ENCODE results near the gene OTX2. TPM values are rescaled to one million over a fixed set of nuclear protein-coding genes. Genes with fewer than 3 reads are reported as not detected.
A peak's percentile ranks its signal among the peaks of the same experiment; 100 is the strongest.

The OTX2 gene
- not detected for total RNA-seq

- Histone ChIP-seq H3K9me3 (no peaks in the 10 kb centered on the region), H3K27me3 (peaks cover 0 to 100% of the 10 kb centered on the region in 2 donors), H3K36me3 (no peaks in the 10 kb centered on the region), H3K4me3 (peak within 1 kb of the TSS in 1 of 4 donors; percentile 30), H3K27ac (no peak within 1 kb of the TSS), H3K4me1 (peaks cover 0 to 44% (median 14%) of the 10 kb centered on the region in 4 donors)
- TF ChIP-seq EP300 (IDR thresholded peaks at IDR 0.05) (no peak), POLR2A (IDR thresholded peaks at IDR 0.05) (no peak)
- TF ChIP-seq, protein P1, sequence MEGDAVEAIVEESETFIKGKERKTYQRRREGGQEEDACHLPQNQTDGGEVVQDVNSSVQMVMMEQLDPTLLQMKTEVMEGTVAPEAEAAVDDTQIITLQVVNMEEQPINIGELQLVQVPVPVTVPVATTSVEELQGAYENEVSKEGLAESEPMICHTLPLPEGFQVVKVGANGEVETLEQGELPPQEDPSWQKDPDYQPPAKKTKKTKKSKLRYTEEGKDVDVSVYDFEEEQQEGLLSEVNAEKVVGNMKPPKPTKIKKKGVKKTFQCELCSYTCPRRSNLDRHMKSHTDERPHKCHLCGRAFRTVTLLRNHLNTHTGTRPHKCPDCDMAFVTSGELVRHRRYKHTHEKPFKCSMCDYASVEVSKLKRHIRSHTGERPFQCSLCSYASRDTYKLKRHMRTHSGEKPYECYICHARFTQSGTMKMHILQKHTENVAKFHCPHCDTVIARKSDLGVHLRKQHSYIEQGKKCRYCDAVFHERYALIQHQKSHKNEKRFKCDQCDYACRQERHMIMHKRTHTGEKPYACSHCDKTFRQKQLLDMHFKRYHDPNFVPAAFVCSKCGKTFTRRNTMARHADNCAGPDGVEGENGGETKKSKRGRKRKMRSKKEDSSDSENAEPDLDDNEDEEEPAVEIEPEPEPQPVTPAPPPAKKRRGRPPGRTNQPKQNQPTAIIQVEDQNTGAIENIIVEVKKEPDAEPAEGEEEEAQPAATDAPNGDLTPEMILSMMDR (IDR thresholded peaks at IDR 0.05), result no peak
- WGBS, 2 donors, result 15% methylated on average over 15 of the region's 15 CpGs
- no peak for DNase-seq (ENCODE audit: low spot score in 2 of 2)
These were observed at the start of gene OTX2 for GRCh38 chr14:56810147-56810719. Gene OTX2 (minus strand): TSS chr14:56810479. CDS start chr14:56805456, 5,023 bp downstream.

- H3K27ac ChIP-seq, result no peak overlapping the region
These were observed 48.1 kb upstream of the OTX2 start for GRCh38 chr14:56858422-56858821.

GRCh38 chr14:56857216-56857615 is 46.9 kb upstream of the OTX2 start:
- no peak for TF ChIP-seq POLR2A (IDR thresholded peaks at IDR 0.05)
- TF ChIP-seq EP300 (IDR thresholded peaks at IDR 0.05), result no peak
- TF ChIP-seq, protein P1 (IDR thresholded peaks at IDR 0.05), result no peak
- DNase-seq (ENCODE audit: low spot score in 2 of 2), result no peak
- 71 to 80% methylated on average over 6 of the region's 6 CpGs for WGBS, 2 donors
- Histone ChIP-seq H3K4me3 (no peak overlapping the region), H3K36me3 (no peaks in the 10 kb centered on the region), H3K27ac (no peak overlapping the region), H3K27me3 (peaks cover 0 to 7% of the 10 kb centered on the region in 2 donors), H3K4me1 (no peaks in the 10 kb centered on the region), H3K9me3 (no peaks in the 10 kb centered on the region)

More at GRCh38 chr14:56858422-56858821, 48.1 kb upstream of the OTX2 start:
- Histone ChIP-seq H3K36me3 (no peaks in the 10 kb centered on the region), H3K9me3 (no peaks in the 10 kb centered on the region), H3K4me3 (no peak overlapping the region), H3K4me1 (no peaks in the 10 kb centered on the region), H3K27me3 (peaks cover 0 to 10% of the 10 kb centered on the region in 2 donors)
- TF ChIP-seq POLR2A (IDR thresholded peaks at IDR 0.05) (no peak), EP300 (IDR thresholded peaks at IDR 0.05) (no peak)
- TF ChIP-seq, protein P1 (IDR thresholded peaks at IDR 0.05), result no peak
- 40 to 45% methylated on average over 8 of the region's 8 CpGs for WGBS, 2 donors
- DNase-seq (ENCODE audit: low spot score in 2 of 2), result no peak

- Histone ChIP-seq H3K27me3 (peaks cover 0 to 7% of the 10 kb centered on the region in 2 donors), H3K27ac (no peak overlapping the region), H3K4me1 (no peaks in the 10 kb centered on the region), H3K4me3 (no peak overlapping the region), H3K9me3 (no peaks in the 10 kb centered on the region), H3K36me3 (no peaks in the 10 kb centered on the region)
- WGBS, 2 donors, result 3 to 4% methylated on average over 9 of the region's 9 CpGs
- TF ChIP-seq EP300 (IDR thresholded peaks at IDR 0.05), result no peak
- TF ChIP-seq, protein P1 (IDR thresholded peaks at IDR 0.05), result no peak
- TF ChIP-seq POLR2A (IDR thresholded peaks at IDR 0.05), result no peak
- DNase-seq (ENCODE audit: low spot score in 2 of 2), result no peak
These were observed 45.7 kb upstream of the OTX2 start for GRCh38 chr14:56855891-56856461.

- TF ChIP-seq POLR2A (IDR thresholded peaks at IDR 0.05), result no peak
- no peak for TF ChIP-seq EP300 (IDR thresholded peaks at IDR 0.05)
- TF ChIP-seq, protein P1 (IDR thresholded peaks at IDR 0.05), result no peak
- 54 to 64% methylated on average over 2 of the region's 2 CpGs for WGBS, 2 donors
- no peaks in the 10 kb centered on the region for H3K36me3 ChIP-seq
- DNase-seq (ENCODE audit: low spot score in 2 of 2), result no peak
- no peak overlapping the region for H3K4me3 ChIP-seq
- no peak overlapping the region for H3K27ac ChIP-seq
- no peaks in the 10 kb centered on the region for H3K9me3 ChIP-seq
- no peaks in the 10 kb centered on the region for H3K4me1 ChIP-seq
- peaks cover 0 to 7% of the 10 kb centered on the region in 2 donors for H3K27me3 ChIP-seq
These were observed 44.0 kb upstream of the OTX2 start for GRCh38 chr14:56854325-56854724.

Measured in tibial nerve (tissue), 4 donors.